ENCODE measurements around the gene DDX46. TPM values are rescaled to one million over a fixed set of nuclear protein-coding genes. Genes with fewer than 3 reads are reported as not detected.
"Not testable (repeated sequence)": the region's sequence is repeated elsewhere in the genome, so short reads cannot be mapped to it uniquely, and the experiment has no call there.

The DDX46 gene
- total RNA-seq, 1 donor from 2014 or later: 32.0 TPM

- DNase-seq (ENCODE audit: low spot score): peak; percentile 53
- H3K9me3 Mint-ChIP-seq (ENCODE audit: low read depth): no peaks in the 10 kb centered on the region
- no peak overlapping the region for H3K4me3 Mint-ChIP-seq (ENCODE audit: unreplicated experiment)
- no peaks in the 10 kb centered on the region for H3K27me3 Mint-ChIP-seq (ENCODE audit: low read depth)
- no peak overlapping the region for H3K27ac Mint-ChIP-seq (ENCODE audit: unreplicated experiment)
- TF ChIP-seq, protein P1, sequence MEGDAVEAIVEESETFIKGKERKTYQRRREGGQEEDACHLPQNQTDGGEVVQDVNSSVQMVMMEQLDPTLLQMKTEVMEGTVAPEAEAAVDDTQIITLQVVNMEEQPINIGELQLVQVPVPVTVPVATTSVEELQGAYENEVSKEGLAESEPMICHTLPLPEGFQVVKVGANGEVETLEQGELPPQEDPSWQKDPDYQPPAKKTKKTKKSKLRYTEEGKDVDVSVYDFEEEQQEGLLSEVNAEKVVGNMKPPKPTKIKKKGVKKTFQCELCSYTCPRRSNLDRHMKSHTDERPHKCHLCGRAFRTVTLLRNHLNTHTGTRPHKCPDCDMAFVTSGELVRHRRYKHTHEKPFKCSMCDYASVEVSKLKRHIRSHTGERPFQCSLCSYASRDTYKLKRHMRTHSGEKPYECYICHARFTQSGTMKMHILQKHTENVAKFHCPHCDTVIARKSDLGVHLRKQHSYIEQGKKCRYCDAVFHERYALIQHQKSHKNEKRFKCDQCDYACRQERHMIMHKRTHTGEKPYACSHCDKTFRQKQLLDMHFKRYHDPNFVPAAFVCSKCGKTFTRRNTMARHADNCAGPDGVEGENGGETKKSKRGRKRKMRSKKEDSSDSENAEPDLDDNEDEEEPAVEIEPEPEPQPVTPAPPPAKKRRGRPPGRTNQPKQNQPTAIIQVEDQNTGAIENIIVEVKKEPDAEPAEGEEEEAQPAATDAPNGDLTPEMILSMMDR (IDR thresholded peaks at IDR 0.05): no peak
- peaks cover 19% of the 10 kb centered on the region for H3K4me1 Mint-ChIP-seq (ENCODE audit: low read depth)
- no peaks in the 10 kb centered on the region for H3K36me3 Mint-ChIP-seq (ENCODE audit: low read depth)
Measured at GRCh38 chr5:134741052-134741451, 17.5 kb upstream of the DDX46 start.

DNA sequence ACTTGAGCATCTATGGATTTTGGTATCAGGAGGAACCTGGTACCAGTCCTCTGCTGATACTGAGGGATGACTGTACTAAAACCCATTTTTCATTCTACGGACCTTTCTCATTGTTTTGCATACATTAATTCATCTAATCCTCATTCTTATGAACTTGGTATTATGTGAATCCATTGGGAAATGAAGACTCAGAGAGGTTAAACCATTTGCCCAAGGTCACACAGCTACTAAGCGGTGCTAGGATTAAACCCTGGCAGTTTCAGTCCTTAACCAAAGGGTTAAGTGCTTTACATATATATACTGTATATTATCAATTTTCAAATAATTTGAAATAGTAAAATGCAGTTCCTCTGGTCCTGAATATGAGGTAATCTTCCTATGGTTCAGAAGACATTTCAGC is 16.4 kb upstream of the DDX46 start:
- TF ChIP-seq, protein P1 (IDR thresholded peaks at IDR 0.05): no peak
- Mint-ChIP-seq H3K4me3 (ENCODE audit: unreplicated experiment) (no peak overlapping the region), H3K27me3 (ENCODE audit: low read depth) (no peaks in the 10 kb centered on the region), H3K36me3 (ENCODE audit: low read depth) (no peaks in the 10 kb centered on the region), H3K4me1 (ENCODE audit: low read depth) (peaks cover 19% of the 10 kb centered on the region), H3K27ac (ENCODE audit: unreplicated experiment) (no peak overlapping the region), H3K9me3 (ENCODE audit: low read depth) (no peaks in the 10 kb centered on the region)
- DNase-seq (ENCODE audit: low spot score): no peak

GRCh38 chr5:134749415-134749814 is 9.2 kb upstream of the DDX46 start:
- Mint-ChIP-seq H3K36me3 (ENCODE audit: low read depth) (peaks cover 5% of the 10 kb centered on the region), H3K4me1 (ENCODE audit: low read depth) (no peaks in the 10 kb centered on the region), H3K4me3 (ENCODE audit: unreplicated experiment) (no peak overlapping the region), H3K27me3 (ENCODE audit: low read depth) (no peaks in the 10 kb centered on the region), H3K9me3 (ENCODE audit: low read depth) (no peaks in the 10 kb centered on the region), H3K27ac (ENCODE audit: unreplicated experiment) (no peak overlapping the region)
- TF ChIP-seq, protein P1 (IDR thresholded peaks at IDR 0.05): no peak
- no peak for DNase-seq (ENCODE audit: low spot score)

DNA sequence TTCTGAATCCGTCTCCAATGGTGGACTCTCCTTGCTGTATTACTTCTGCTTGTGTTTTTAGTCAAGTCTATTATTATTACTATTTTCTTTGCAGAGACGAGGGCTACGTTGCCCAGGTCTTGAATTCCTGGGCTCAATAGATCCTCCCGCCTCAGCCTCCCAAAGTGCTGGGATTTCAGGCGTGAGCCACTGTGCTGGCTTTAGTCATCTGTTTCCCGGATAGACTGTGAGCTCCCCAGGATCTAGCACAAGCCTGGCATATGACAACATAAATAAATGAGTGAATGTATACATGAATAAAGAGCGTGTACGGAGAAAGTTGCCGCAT is 439 bp upstream of the DDX46 start:
- Mint-ChIP-seq H3K4me3 (ENCODE audit: unreplicated experiment) (peak overlapping the region; percentile 98), H3K36me3 (ENCODE audit: low read depth) (no peaks in the 10 kb centered on the region), H3K27me3 (ENCODE audit: low read depth) (no peaks in the 10 kb centered on the region), H3K27ac (ENCODE audit: unreplicated experiment) (peak overlapping the region; percentile 94), H3K9me3 (ENCODE audit: low read depth) (no peaks in the 10 kb centered on the region), H3K4me1 (ENCODE audit: low read depth) (peaks cover 31% of the 10 kb centered on the region)
- TF ChIP-seq, protein P1 (IDR thresholded peaks at IDR 0.05): no peak
- no peak for DNase-seq (ENCODE audit: low spot score)

- H3K4me1 Mint-ChIP-seq (ENCODE audit: low read depth); H3K4me3 Mint-ChIP-seq (ENCODE audit: unreplicated experiment); H3K9me3 Mint-ChIP-seq (ENCODE audit: low read depth); H3K27me3 Mint-ChIP-seq (ENCODE audit: low read depth); DNase-seq (ENCODE audit: low spot score): not testable (repeated sequence)
- peak overlapping the region; percentile 22 for H3K27ac Mint-ChIP-seq (ENCODE audit: unreplicated experiment)
- peaks cover 21% of the 10 kb centered on the region for H3K36me3 Mint-ChIP-seq (ENCODE audit: low read depth)
Measured at GRCh38 chr5:134767528-134768291, 9.1 kb downstream of the DDX46 start.

DNA sequence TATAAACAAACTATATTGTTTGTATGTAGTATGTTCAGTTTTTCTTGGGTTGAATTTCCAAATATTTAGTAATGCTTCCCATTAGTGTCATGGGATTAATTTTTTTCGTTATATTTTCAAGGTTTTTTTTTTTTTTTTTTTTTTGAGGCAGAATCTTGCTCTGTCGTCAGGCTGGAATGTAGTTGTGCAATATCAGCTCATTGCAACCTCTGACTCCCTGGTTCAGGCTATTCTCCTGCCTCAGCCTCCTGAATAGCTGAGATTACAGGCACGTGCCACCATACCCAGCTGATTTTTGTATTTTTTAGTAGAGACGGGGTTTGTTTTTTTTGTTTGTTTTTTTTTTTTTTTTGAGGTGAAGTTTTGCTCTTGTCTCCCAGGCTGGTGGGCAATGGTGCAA is 10.6 kb downstream of the DDX46 start:
- peak overlapping the region; percentile 73 for H3K27ac Mint-ChIP-seq (ENCODE audit: unreplicated experiment)
- no peaks in the 10 kb centered on the region for H3K4me1 Mint-ChIP-seq (ENCODE audit: low read depth)
- no peaks in the 10 kb centered on the region for H3K9me3 Mint-ChIP-seq (ENCODE audit: low read depth)
- peaks cover 24% of the 10 kb centered on the region for H3K36me3 Mint-ChIP-seq (ENCODE audit: low read depth)
- DNase-seq (ENCODE audit: low spot score): no peak
- H3K27me3 Mint-ChIP-seq (ENCODE audit: low read depth): no peaks in the 10 kb centered on the region
- no peak overlapping the region for H3K4me3 Mint-ChIP-seq (ENCODE audit: unreplicated experiment)
- TF ChIP-seq, protein P1 (IDR thresholded peaks at IDR 0.05): no peak
